Cardiac fibroblast (primary cell): ENCODE measurements around the gene PJA2.

ENCODE experiments used
- DNase-seq, 2 donors: peaks; one replicate each; pipeline versions ENCODE4 v3.0.0 to v3.0.0-alpha.2; 2010; ENCODE audit warnings: low read depth in 2 of 2
- H3K4me3 ChIP-seq, 2 donors: replicated peaks in 1 of 2; 1 replicate in 1 of 2; 2 replicates in 1 of 2; pipeline ENCODE4 v1.5.1; 2011; ENCODE audit warnings: low read depth in 2 of 2, low read length in 2 of 2, mild to moderate bottlenecking in 2 of 2, moderate library complexity in 1 of 2
- TF ChIP-seq, protein P1 (sequence below): IDR thresholded peaks from one replicate; pipeline ENCODE4 v1.5.1; 2011; ENCODE audit warnings: low read depth, mild to moderate bottlenecking, low read length, inconsistent platforms

Gene PJA2

DNA sequence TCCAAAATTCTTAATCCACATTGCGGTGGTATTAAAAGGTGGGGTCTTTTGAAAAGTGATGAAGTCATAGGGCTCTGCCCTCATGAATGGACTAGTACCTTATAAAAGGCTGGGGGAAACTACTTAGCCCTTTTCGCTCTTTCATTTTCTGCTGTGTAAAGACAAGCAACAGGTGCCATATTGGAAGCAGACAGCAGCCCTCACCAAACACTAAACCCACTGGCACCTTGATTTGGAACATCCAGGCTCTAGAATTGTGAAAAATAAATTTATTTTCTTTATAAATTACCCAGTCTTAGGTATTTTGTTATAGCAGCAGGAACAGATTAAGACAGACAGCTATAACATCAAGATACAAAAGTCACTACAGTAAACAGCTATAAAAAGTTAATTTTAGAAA lies 12.8 kb downstream of the PJA2 start:
- TF ChIP-seq, protein P1, sequence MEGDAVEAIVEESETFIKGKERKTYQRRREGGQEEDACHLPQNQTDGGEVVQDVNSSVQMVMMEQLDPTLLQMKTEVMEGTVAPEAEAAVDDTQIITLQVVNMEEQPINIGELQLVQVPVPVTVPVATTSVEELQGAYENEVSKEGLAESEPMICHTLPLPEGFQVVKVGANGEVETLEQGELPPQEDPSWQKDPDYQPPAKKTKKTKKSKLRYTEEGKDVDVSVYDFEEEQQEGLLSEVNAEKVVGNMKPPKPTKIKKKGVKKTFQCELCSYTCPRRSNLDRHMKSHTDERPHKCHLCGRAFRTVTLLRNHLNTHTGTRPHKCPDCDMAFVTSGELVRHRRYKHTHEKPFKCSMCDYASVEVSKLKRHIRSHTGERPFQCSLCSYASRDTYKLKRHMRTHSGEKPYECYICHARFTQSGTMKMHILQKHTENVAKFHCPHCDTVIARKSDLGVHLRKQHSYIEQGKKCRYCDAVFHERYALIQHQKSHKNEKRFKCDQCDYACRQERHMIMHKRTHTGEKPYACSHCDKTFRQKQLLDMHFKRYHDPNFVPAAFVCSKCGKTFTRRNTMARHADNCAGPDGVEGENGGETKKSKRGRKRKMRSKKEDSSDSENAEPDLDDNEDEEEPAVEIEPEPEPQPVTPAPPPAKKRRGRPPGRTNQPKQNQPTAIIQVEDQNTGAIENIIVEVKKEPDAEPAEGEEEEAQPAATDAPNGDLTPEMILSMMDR: no peak
- DNase-seq: no peak
- no peak overlapping the region for H3K4me3 ChIP-seq

DNA sequence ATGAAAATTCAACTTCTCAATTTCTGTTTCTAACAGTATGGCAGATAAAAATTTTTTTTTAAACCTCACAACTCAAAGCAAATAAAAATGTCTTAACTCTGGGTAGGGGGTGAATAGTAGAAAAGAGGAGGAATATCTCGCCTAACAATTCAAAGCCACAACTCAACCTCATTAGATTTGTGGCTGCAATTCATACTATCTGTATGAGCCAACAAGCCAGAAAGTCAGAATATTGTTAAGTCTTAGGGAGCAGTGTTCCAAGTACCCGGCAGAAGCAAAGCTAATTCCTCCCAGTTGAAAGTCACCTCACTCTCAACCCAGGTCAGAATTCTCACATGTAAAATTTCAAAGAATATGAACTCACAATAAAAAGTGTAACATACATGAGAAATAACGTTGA lies 15.0 kb downstream of the PJA2 start:
- TF ChIP-seq, protein P1: no peak
- DNase-seq: no peak
- H3K4me3 ChIP-seq: no peak overlapping the region

GRCh38 chr5:109390188-109390587 lies 19.6 kb downstream of the PJA2 start:
- H3K4me3 ChIP-seq: no peak overlapping the region
- TF ChIP-seq, protein P1: no peak
- no peak for DNase-seq

DNA sequence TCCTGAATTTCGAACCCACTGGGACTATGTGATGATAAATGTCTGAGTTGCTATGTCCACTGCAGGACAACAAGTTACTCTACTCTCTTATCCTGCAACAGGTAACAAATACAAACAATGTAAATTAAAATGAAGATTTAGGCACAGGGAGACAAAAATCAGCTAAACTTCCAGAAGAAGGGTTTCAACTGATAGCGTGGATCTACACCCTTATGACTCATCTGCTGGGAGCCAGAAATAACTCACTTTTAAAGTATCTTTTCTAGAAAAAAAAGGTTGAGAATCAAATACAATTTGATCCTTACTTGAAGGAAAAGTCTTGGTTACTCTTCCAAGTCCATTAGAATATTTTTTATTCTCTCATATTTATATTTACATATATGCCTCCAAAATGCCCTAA lies 21.4 kb downstream of the PJA2 start:
- no peak overlapping the region for H3K4me3 ChIP-seq

DNA sequence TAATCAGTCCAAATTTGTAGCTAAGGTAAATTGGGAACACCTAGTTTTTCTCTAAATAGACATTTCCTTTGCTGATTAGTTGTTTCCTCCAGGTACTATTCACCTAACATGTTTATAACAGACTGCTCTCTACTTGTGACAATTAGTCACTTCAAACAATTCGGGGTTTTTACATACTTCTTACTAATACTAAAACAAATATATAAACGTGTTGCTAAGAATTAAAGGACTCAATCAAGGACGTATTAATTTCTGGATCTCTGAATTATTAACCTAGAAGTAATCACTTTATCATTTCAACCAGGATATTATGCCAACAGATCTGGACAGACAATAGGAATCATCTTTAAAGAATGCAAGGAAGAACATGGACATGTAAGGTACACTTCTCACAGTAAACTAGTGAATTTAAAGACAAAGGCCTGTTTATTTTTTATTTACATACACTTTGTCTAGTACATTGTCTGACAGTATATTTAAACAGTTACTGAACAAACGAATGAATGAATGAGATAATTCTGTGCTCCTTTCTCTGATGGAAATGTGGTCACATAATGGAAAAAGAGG lies 22.3 kb downstream of the PJA2 start:
- no peak overlapping the region for H3K4me3 ChIP-seq
- DNase-seq: no peak
- TF ChIP-seq, protein P1: no peak

More for the DNA sequence above, 21.4 kb downstream of the PJA2 start:
- TF ChIP-seq, protein P1: no peak
- peak; percentile 11 to 41 for DNase-seq

GRCh38 chr5:109378095-109378494 lies 31.7 kb downstream of the PJA2 start:
- TF ChIP-seq, protein P1: no peak
- no peak for DNase-seq
- H3K4me3 ChIP-seq: no peak overlapping the region

GRCh38 chr5:109374625-109375024 lies 35.1 kb downstream of the PJA2 start:
- DNase-seq: peak in 1 of 2 donors; percentile 26
- TF ChIP-seq, protein P1: no peak
- no peak overlapping the region for H3K4me3 ChIP-seq
